K562 (cell line): ENCODE measurements around the gene PPP4R4. TPM values are rescaled to one million over a fixed set of nuclear protein-coding genes. Genes with fewer than 3 reads are reported as not detected.

Experiments
- ATF7 ChIP-seq: fragments of 450-650 bp; IDR thresholded peaks from 2 replicates; pipeline ENCODE4 v1.7.1; 2014; ENCODE audit warnings: mild to moderate bottlenecking, moderate library complexity
- CEBPB ChIP-seq: fragments of 450-650 bp; IDR thresholded peaks from 2 replicates; pipeline ENCODE4 v1.6.1; 2016; ENCODE audit warnings: missing genetic modification characterization, missing compliant biosample characterization
- CXXC5 ChIP-seq: fragments of 250-450 bp; sonication (Bioruptor Pico); IDR thresholded peaks from 2 replicates; pipeline ENCODE4 v1.8.0; 2022; ENCODE audit warnings: inconsistent platforms, mild to moderate bottlenecking, moderate library complexity
- HDAC1 ChIP-seq, 2 experiments: fragments of 450-650 bp; IDR thresholded peaks; 2 replicates each; pipeline ENCODE4 v1.6.1; 2016 to 2017; ENCODE audit warnings: inconsistent platforms in 1 of 2, mild to moderate bottlenecking in 1 of 2, moderate library complexity in 1 of 2
- HSF4 ChIP-seq: fragments of 250-450 bp; sonication (Bioruptor Pico); IDR thresholded peaks from 2 replicates; pipeline ENCODE4 v2.1.2; 2022; ENCODE audit warnings: mild to moderate bottlenecking, moderate library complexity, borderline replicate concordance
- KLF1 ChIP-seq: fragments of 450-650 bp; IDR thresholded peaks from 2 replicates; pipeline ENCODE4 v1.6.1; 2016; ENCODE audit warnings: missing genetic modification characterization, missing compliant biosample characterization
- KLF10 ChIP-seq: fragments of 250-450 bp; sonication (Bioruptor Pico); IDR thresholded peaks from 2 replicates; pipeline ENCODE4 v1.6.1; 2021; ENCODE audit warnings: matching md5 sums
- MCM7 ChIP-seq, 2 experiments: fragments of 450-650 bp; IDR thresholded peaks; 2 replicates each; pipeline ENCODE4 v1.6.1; 2016 to 2018
- NCOA6 ChIP-seq: fragments of 450-650 bp; IDR thresholded peaks from 2 replicates; pipeline ENCODE4 v1.6.1; 2017; ENCODE audit warnings: mild to moderate bottlenecking
- NELFE ChIP-seq: IDR thresholded peaks from 2 replicates; pipeline ENCODE4 v1.6.1; 2011; ENCODE audit warnings: mild to moderate bottlenecking; ENCODE audit not compliant: insufficient read depth, insufficient read length
- PML ChIP-seq: IDR thresholded peaks from 2 replicates; pipeline ENCODE4 v1.6.1; 2012; ENCODE audit warnings: low read length, inconsistent platforms
- PRPF4 ChIP-seq: fragments of 200-400 bp; formaldehyde crosslinking; IDR thresholded peaks from one replicate; pipeline ENCODE4 v1.6.1; 2017; ENCODE audit warnings: low read length, low read depth, mild to moderate bottlenecking; ENCODE audit not compliant: insufficient read depth, poor library complexity, severe bottlenecking
- RB1 ChIP-seq: fragments of 450-650 bp; IDR thresholded peaks from 2 replicates; pipeline ENCODE4 v1.6.1; 2017; ENCODE audit warnings: low read depth, mild to moderate bottlenecking
- RFX5 ChIP-seq: IDR thresholded peaks from 2 replicates; pipeline ENCODE4 v1.6.1; 2011; ENCODE audit warnings: low read depth, mild to moderate bottlenecking, improper control_type of control experiment, low read length
- SIN3A ChIP-seq, 2 experiments: fragments of 150-350 bp in 1 of 2; IDR thresholded peaks; 2 replicates each; pipeline ENCODE4 v1.6.1; 2011 to 2016; ENCODE audit warnings: borderline replicate concordance in 2 of 2, low read depth in 2 of 2, low read length in 2 of 2, mild to moderate bottlenecking in 2 of 2, moderate library complexity in 2 of 2; ENCODE audit not compliant: control insufficient read depth in 1 of 2
- SREBF1 ChIP-seq: fragments of 150-350 bp; IDR thresholded peaks from 2 replicates; pipeline ENCODE4 v1.6.1; 2014; ENCODE audit warnings: antibody characterized with exemption, low read depth, low read length, borderline replicate concordance
- TAF9B ChIP-seq: fragments of 450-650 bp; IDR thresholded peaks from 2 replicates; pipeline ENCODE4 v1.6.1; 2018; ENCODE audit warnings: mild to moderate bottlenecking; ENCODE audit not compliant: partially characterized antibody
- TOE1 ChIP-seq, 2 experiments: fragments of 450-650 bp in 1 of 2; sonication (generic) in 1 of 2; formaldehyde crosslinking in 1 of 2; IDR thresholded peaks; 2 replicates each; pipeline versions ENCODE4 v1.7.1 to v1.8.0; 2016 to 2022; ENCODE audit warnings: borderline replicate concordance in 2 of 2, mild to moderate bottlenecking in 2 of 2, antibody characterized with exemption in 1 of 2, inconsistent platforms in 1 of 2, low read depth in 1 of 2, missing genetic modification reagents in 1 of 2, moderate library complexity in 1 of 2
- polyA plus RNA-seq, 8 experiments: library from polyadenylated mRNA; depleted of rRNA in 4 of 8; stranded (reverse) in 5 of 8; unstranded in 3 of 8; fragments of >200 nt; fragmentation: Nextera tagmentation in 2 of 8; fragmentation: Illumina TruSeq in 1 of 8; extraction: Ambion mirVana in 2 of 8; extraction: Trizol in 1 of 8; gene quantifications; 2 replicates each; pipeline versions ENCODE4 v1.2.1 to v1.2.3, GENCODE V29; 2011 to 2014; ENCODE audit warnings: inconsistent platforms in 1 of 8, missing spikeins in 1 of 8
- total RNA-seq, 7 experiments: library from RNA; depleted of rRNA in 6 of 7; stranded (reverse); fragments of >200 nt in 6 of 7; fragmentation: Illumina TruSeq in 2 of 7; extraction: Trizol in 2 of 7; gene quantifications; 2 replicates each; pipeline versions ENCODE4 v1.2.1 to v1.2.3, GENCODE V29; 2011 to 2021; ENCODE audit warnings: low replicate concordance in 1 of 7
- TF ChIP-seq, protein P1 (sequence below), 2 experiments: fragments of 450-650 bp in 1 of 2; sonication (generic) in 1 of 2; formaldehyde crosslinking in 1 of 2; IDR thresholded peaks; 2 replicates each; pipeline versions ENCODE4 v1.7.1 to v1.9.0; 2016 to 2022; ENCODE audit warnings: inconsistent platforms in 1 of 2, mild to moderate bottlenecking in 1 of 2, missing genetic modification reagents in 1 of 2
- TF ChIP-seq, protein P2 (sequence below): sonication (generic); formaldehyde crosslinking; IDR thresholded peaks from 2 replicates; pipeline ENCODE4 v1.5.0; 2020; ENCODE audit warnings: missing genetic modification reagents

Gene PPP4R4
- total and polyA plus RNA-seq, 9 of the 15 experiments (the other 6 are each of a cell fraction or from before 2014, with no cell fraction given), result 0.11 to 0.26 TPM; not detected in 7

DNA sequence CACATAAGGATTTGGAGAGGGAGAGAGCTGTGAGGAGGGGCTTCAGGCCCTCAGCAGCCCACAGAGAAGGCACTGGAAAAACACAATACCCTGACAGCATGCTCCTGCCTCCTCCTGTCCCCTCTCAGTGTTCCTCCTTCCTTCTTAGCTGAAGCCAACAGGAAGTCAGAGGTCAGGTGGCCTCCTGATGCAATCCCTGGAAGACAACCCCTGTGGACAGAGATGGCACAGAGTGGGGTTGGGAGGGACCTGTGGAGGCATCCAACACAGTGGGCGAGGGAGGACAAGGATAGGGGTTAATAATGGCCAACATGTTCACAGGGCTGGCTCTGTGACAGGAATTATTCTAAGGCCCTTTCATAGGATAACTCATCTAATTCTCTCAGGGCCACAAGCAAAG lies 29.4 kb upstream of the PPP4R4 start (continued):
- TF ChIP-seq TAF9B (no peak), KLF10 (no peak), PML (no peak), NCOA6 (no peak), CEBPB (tag) (no peak), RB1 (no peak), HSF4 (CRISPR knock-in tag) (no peak), ATF7 (no peak), SREBF1 (no peak), SIN3A (IDR thresholded peaks at IDR 0.05; ENCODE audit: borderline replicate concordance in 2 of 2, control insufficient read depth in 1 of 2, low read depth in 2 of 2, low read length in 2 of 2) (no peak), PRPF4 (no peak), HDAC1 (IDR thresholded peaks at IDR 0.05) (no peak), KLF1 (tag) (no peak), NELFE (no peak), TOE1 (IDR thresholded peaks at IDR 0.05; ENCODE audit: borderline replicate concordance) (no peak), TOE1 (CRISPR knock-in tag; IDR thresholded peaks at IDR 0.05; ENCODE audit: borderline replicate concordance, low read depth) (no peak), MCM7 (IDR thresholded peaks at IDR 0.05) (no peak), RFX5 (no peak), CXXC5 (CRISPR knock-in tag) (no peak)
- TF ChIP-seq, protein P1, sequence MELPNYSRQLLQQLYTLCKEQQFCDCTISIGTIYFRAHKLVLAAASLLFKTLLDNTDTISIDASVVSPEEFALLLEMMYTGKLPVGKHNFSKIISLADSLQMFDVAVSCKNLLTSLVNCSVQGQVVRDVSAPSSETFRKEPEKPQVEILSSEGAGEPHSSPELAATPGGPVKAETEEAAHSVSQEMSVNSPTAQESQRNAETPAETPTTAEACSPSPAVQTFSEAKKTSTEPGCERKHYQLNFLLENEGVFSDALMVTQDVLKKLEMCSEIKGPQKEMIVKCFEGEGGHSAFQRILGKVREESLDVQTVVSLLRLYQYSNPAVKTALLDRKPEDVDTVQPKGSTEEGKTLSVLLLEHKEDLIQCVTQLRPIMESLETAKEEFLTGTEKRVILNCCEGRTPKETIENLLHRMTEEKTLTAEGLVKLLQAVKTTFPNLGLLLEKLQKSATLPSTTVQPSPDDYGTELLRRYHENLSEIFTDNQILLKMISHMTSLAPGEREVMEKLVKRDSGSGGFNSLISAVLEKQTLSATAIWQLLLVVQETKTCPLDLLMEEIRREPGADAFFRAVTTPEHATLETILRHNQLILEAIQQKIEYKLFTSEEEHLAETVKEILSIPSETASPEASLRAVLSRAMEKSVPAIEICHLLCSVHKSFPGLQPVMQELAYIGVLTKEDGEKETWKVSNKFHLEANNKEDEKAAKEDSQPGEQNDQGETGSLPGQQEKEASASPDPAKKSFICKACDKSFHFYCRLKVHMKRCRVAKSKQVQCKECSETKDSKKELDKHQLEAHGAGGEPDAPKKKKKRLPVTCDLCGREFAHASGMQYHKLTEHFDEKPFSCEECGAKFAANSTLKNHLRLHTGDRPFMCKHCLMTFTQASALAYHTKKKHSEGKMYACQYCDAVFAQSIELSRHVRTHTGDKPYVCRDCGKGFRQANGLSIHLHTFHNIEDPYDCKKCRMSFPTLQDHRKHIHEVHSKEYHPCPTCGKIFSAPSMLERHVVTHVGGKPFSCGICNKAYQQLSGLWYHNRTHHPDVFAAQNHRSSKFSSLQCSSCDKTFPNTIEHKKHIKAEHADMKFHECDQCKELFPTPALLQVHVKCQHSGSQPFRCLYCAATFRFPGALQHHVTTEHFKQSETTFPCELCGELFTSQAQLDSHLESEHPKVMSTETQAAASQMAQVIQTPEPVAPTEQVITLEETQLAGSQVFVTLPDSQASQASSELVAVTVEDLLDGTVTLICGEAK (IDR thresholded peaks at IDR 0.05), result 0 out of 2 replicates have a peak, but pooled peaks have one; percentile 53
- TF ChIP-seq, protein P1 (CRISPR knock-in tag; IDR thresholded peaks at IDR 0.05), result no peak
- TF ChIP-seq, protein P2, sequence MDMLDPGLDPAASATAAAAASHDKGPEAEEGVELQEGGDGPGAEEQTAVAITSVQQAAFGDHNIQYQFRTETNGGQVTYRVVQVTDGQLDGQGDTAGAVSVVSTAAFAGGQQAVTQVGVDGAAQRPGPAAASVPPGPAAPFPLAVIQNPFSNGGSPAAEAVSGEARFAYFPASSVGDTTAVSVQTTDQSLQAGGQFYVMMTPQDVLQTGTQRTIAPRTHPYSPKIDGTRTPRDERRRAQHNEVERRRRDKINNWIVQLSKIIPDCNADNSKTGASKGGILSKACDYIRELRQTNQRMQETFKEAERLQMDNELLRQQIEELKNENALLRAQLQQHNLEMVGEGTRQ, result peak; percentile 65
